NB4 (cell line): ENCODE measurements around the gene IBA57.

Source experiments
- CTCF ChIP-seq: IDR thresholded peaks from one replicate; pipeline ENCODE4 v1.5.1; 2012; ENCODE audit warnings: low read depth, low read length
- MAX ChIP-seq: IDR thresholded peaks from 2 replicates; pipeline ENCODE4 v1.6.1; 2011; ENCODE audit warnings: low read depth, low read length
- MYC ChIP-seq: IDR thresholded peaks from 2 replicates; pipeline ENCODE4 v1.6.1; 2011; ENCODE audit warnings: low read depth, low read length
- POLR2A ChIP-seq: IDR thresholded peaks from 2 replicates; pipeline ENCODE4 v1.6.1; 2011; ENCODE audit warnings: mild to moderate bottlenecking; ENCODE audit not compliant: insufficient read length; ENCODE audit errors: extremely low read depth

GRCh38 chr1:228156515-228156881 is 9.1 kb upstream of the IBA57 start:
- TF ChIP-seq POLR2A (no peak), MAX (no peak), CTCF (no peak), MYC (no peak)
